Naive thymus-derived CD4-positive, alpha-beta T cell (primary cell): ENCODE measurements around the gene PROM1. TPM values are rescaled to one million over a fixed set of nuclear protein-coding genes. Genes with fewer than 3 reads are reported as not detected.

Experiments used
- ATAC-seq: fragments of 150-1000 bp; cut with Tn5 transposase; 2 replicates; pipeline ENCODE4 v1.10.0; 2021; ENCODE audit warnings: mild to moderate bottlenecking, moderate library complexity
- CTCF ChIA-PET: fragments of 350-600 bp; sonication (Branson Sonifier 250); formaldehyde crosslinking; loops from one replicate; lab custom pipeline; 2021; ENCODE audit warnings: antibody characterized with exemption; lab: Charles Lee
- POLR2A ChIA-PET: fragments of 350-600 bp; sonication (Branson Sonifier 250); formaldehyde crosslinking; loops from one replicate; lab custom pipeline; 2021; ENCODE audit warnings: antibody characterized with exemption, inconsistent platforms; lab: Charles Lee
- DNase-seq, 9 donors: peaks; one replicate each; pipeline versions ENCODE4 v3.0.0 to v3.0.0-alpha.2; 2020 to 2022; ENCODE audit warnings: mixed read lengths in 1 of 9
- H3K27ac ChIP-seq: one replicate; pipeline ENCODE4 v1.7.0; 2013; ENCODE audit warnings: mild to moderate bottlenecking, low read depth, low read length, moderate library complexity
- H3K27me3 ChIP-seq, 2 donors: one replicate each; pipeline ENCODE4 v1.7.0; 2013; ENCODE audit warnings: low read length in 2 of 2, mild to moderate bottlenecking in 2 of 2, moderate library complexity in 2 of 2; ENCODE audit not compliant: control insufficient read depth in 2 of 2, insufficient read depth in 2 of 2
- H3K36me3 ChIP-seq, 3 experiments: 1 replicate in 2 of 3; 2 replicates in 1 of 3; pipeline ENCODE4 v1.7.0; 2013; ENCODE audit warnings: low read length in 3 of 3, mild to moderate bottlenecking in 3 of 3, moderate library complexity in 1 of 3; ENCODE audit not compliant: insufficient read depth in 3 of 3, control insufficient read depth in 2 of 3
- H3K4me1 ChIP-seq, 2 donors: one replicate each; pipeline ENCODE4 v1.7.0; 2013; ENCODE audit warnings: low read length in 2 of 2, mild to moderate bottlenecking in 2 of 2, moderate library complexity in 1 of 2; ENCODE audit not compliant: control insufficient read depth in 2 of 2, insufficient read depth in 2 of 2
- H3K4me3 ChIP-seq: 2 replicates; pipeline ENCODE4 v1.7.0; 2013; ENCODE audit warnings: mild to moderate bottlenecking, low read length
- H3K9me3 ChIP-seq, 3 experiments: 1 replicate in 2 of 3; 2 replicates in 1 of 3; pipeline ENCODE4 v1.7.0; 2013; ENCODE audit warnings: low read length in 3 of 3; ENCODE audit not compliant: control insufficient read depth in 2 of 3
- H3K27ac Mint-ChIP-seq, 9 donors: one replicate each; pipeline ENCODE4 v1.8.0; 2020 to 2022; ENCODE audit warnings: mixed read lengths in 9 of 9, mild to moderate bottlenecking in 8 of 9, moderate library complexity in 5 of 9, inconsistent platforms in 2 of 9
- H3K27me3 Mint-ChIP-seq, 5 donors: one replicate each; pipeline ENCODE4 v1.8.0; 2021 to 2022; ENCODE audit warnings: mixed read lengths in 5 of 5, mild to moderate bottlenecking in 1 of 5
- H3K36me3 Mint-ChIP-seq, 5 donors: one replicate each; pipeline ENCODE4 v1.8.0; 2020 to 2022; ENCODE audit warnings: mixed read lengths in 5 of 5, mild to moderate bottlenecking in 3 of 5, inconsistent platforms in 1 of 5
- H3K4me1 Mint-ChIP-seq, 7 donors: one replicate each; pipeline ENCODE4 v1.8.0; 2020 to 2022; ENCODE audit warnings: mixed read lengths in 7 of 7, mild to moderate bottlenecking in 3 of 7, inconsistent platforms in 1 of 7
- H3K4me3 Mint-ChIP-seq, 10 donors: one replicate each; pipeline ENCODE4 v1.8.0; 2020 to 2022; ENCODE audit warnings: mild to moderate bottlenecking in 10 of 10, mixed read lengths in 10 of 10, moderate library complexity in 6 of 10, inconsistent platforms in 2 of 10
- H3K9me3 Mint-ChIP-seq, 11 donors: one replicate each; pipeline ENCODE4 v1.8.0; 2020 to 2022; ENCODE audit warnings: mixed read lengths in 11 of 11, mild to moderate bottlenecking in 4 of 11, inconsistent platforms in 1 of 11, moderate library complexity in 1 of 11
- intact Hi-C, 2 donors: fragments of 100-400 bp; cut with micrococcal nuclease; formaldehyde crosslinking; loops; one replicate each; pipeline ENCODE4 v1.15.1; 2023
- polyA plus RNA-seq, 2 donors: library from polyadenylated mRNA; unstranded; fragments of 300-500 nt; fragmentation: Illumina TruSeq; gene quantifications; one replicate each; pipeline ENCODE4 v1.2.3, GENCODE V29; 2021
- total RNA-seq, 6 experiments: library from RNA in 5 of 6; stranded (reverse) in 5 of 6; gene quantifications; 1 replicate in 5 of 6; 2 replicates in 1 of 6; pipeline ENCODE4 v1.2.3 and lab custom pipeline; 2021 to 2026

The PROM1 gene
- total and polyA plus RNA-seq, 7 experiments from 2014 or later = 0.13 to 2.6 TPM; not detected in 5

DNA sequence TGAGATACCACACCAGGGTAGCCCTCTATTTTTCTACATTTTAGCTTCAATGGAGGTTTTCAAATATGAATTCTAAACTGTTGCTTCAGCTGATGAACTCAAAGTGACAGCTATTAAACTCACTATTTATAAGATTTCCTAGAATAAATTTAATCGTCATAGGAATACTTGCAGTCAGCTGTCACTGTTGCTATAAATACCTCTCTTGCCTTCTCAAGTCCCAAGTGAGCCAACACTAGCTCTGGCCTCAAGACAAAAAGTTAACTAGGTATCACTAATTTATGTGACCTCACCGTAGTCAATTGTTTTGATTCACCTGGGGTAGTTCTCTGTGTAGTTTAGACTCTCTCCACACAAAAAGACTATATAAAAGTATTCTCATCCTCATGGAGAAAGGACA lies 34.3 kb upstream of the PROM1 start:
- Mint-ChIP-seq H3K4me1 (peaks cover 6 to 30% (median 21%) of the 10 kb centered on the region in 7 donors), H3K4me3 (no peak overlapping the region), H3K27me3 (peaks cover 0 to 20% (median 3%) of the 10 kb centered on the region in 5 donors), H3K27ac (no peak overlapping the region), H3K36me3 (peaks cover 0 to 3% (median 0%) of the 10 kb centered on the region in 5 donors), H3K9me3 (peaks cover 0 to 11% (median 0%) of the 10 kb centered on the region in 11 donors)
- Histone ChIP-seq H3K27ac (no peak overlapping the region), H3K4me1 (peaks cover 0 to 13% of the 10 kb centered on the region in 2 donors), H3K9me3 (no peaks in the 10 kb centered on the region), H3K4me3 (no peak overlapping the region), H3K36me3 (no peaks in the 10 kb centered on the region), H3K27me3 (peaks cover 0 to 3% of the 10 kb centered on the region in 2 donors)
- intact Hi-C loops = no loop called here
- ATAC-seq (no peak), DNase-seq (no peak)
- POLR2A ChIA-PET = no interaction called here
- CTCF ChIA-PET = interaction anchor here (1.2 kb wide), 1 partner anchor 92 kb away, joined by 3 read pairs; no protein-coding TSS in a partner anchor

- intact Hi-C loops = no loop called here
- ATAC-seq = no peak
- Mint-ChIP-seq H3K27me3 (peaks cover 0 to 25% (median 4%) of the 10 kb centered on the region in 5 donors), H3K4me1 (peaks cover 0 to 20% (median 16%) of the 10 kb centered on the region in 7 donors), H3K9me3 (peaks cover 0 to 10% (median 0%) of the 10 kb centered on the region in 11 donors), H3K36me3 (peaks cover 0 to 3% (median 0%) of the 10 kb centered on the region in 5 donors), H3K4me3 (no peak overlapping the region), H3K27ac (no peak overlapping the region)
- H3K27me3 ChIP-seq = peaks cover 0 to 3% of the 10 kb centered on the region in 2 donors
- H3K4me3 ChIP-seq = no peak overlapping the region
- POLR2A ChIA-PET = no interaction called here
- H3K36me3 ChIP-seq = no peaks in the 10 kb centered on the region
- CTCF ChIA-PET = no interaction called here
- H3K9me3 ChIP-seq = no peaks in the 10 kb centered on the region
- H3K4me1 ChIP-seq = peaks cover 0 to 3% of the 10 kb centered on the region in 2 donors
- H3K27ac ChIP-seq = no peak overlapping the region
- no peak for DNase-seq
These were observed 33.3 kb upstream of the PROM1 start for GRCh38 chr4:16117164-16117563.

DNA sequence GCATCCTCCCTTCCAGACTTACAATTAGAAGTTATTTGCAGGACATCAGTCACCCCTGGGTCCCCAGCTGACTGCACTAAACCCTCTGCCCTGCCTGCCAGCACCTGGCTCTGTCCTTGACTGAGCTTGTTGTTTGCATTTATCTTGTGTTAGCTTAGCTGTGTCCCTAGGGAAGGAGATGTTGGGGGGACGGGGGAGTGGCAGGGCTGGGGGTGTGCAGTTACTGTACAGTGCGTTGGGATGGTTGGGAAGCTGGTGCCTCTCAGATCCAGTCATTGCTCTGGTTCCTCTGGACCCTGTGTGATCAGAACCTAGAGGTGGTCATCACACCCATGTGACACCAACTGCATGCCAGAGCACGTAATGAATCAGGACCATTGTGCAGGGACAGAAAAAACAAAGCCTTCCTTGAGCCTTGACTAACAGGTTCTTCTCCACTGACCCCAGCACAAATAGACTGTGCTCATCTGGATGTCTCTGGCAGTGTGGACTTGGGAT lies 32.7 kb upstream of the PROM1 start:
- ATAC-seq = no peak
- DNase-seq = no peak
- Mint-ChIP-seq H3K4me1 (peaks cover 0 to 14% (median 10%) of the 10 kb centered on the region in 7 donors), H3K4me3 (no peak overlapping the region), H3K27me3 (peaks cover 0 to 32% (median 4%) of the 10 kb centered on the region in 5 donors), H3K36me3 (peaks cover 0 to 3% (median 0%) of the 10 kb centered on the region in 5 donors), H3K27ac (no peak overlapping the region), H3K9me3 (peaks cover 0 to 7% (median 0%) of the 10 kb centered on the region in 11 donors)
- H3K27me3 ChIP-seq = peaks cover 0 to 3% of the 10 kb centered on the region in 2 donors
- no peak overlapping the region for H3K4me3 ChIP-seq
- no peak overlapping the region for H3K27ac ChIP-seq
- no peaks in the 10 kb centered on the region for H3K4me1 ChIP-seq
- H3K9me3 ChIP-seq = no peaks in the 10 kb centered on the region
- ChIA-PET CTCF (no interaction called here), POLR2A (interaction anchor here (0.9 kb wide), 1 partner anchor 98 kb away, joined by 3 read pairs; no protein-coding TSS in a partner anchor)
- intact Hi-C loops = no loop called here
- H3K36me3 ChIP-seq = no peaks in the 10 kb centered on the region

DNA sequence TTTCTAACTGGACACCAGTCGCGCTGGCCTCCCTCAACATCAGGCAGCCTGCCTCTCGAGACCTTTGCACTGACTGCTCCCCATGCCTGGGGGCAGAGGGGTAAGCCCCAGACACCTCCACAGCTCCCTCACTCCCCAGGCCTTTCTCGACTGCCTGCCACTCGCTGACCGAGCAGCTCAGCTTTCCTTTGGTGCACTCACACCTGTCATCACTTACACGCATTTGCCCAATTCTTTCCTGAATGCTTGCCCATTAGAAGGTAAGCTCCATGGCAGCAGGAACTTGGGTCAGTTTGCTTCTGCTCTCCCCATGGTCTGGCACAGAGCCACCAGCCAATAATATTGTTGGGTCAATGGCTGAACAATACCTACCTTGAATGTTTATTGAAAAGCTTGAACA lies 32.2 kb upstream of the PROM1 start:
- peaks cover 0 to 7% (median 0%) of the 10 kb centered on the region in 11 donors for H3K9me3 Mint-ChIP-seq
- peaks cover 0 to 3% (median 0%) of the 10 kb centered on the region in 5 donors for H3K36me3 Mint-ChIP-seq

DNA sequence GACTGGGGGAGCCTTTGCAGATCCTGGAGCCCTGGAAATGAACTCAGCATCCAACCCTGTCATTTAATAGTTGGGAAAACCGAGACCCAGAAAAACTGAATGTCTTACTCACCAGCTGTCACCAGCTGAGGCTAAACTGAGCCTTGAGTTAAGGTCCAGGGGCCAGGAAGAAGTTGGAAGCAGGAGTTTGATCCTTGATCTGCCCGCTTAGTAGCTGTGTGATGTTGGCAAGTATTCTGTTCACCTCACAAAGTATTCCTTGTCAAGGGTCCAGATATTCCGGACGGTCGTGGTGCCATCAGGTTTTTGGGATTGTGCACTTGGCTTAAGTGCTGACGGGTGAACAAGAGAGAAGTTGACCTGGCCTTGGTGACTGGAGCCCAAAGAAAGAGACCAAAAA lies 30.7 kb upstream of the PROM1 start:
- no peaks in the 10 kb centered on the region for H3K9me3 ChIP-seq
- H3K4me3 ChIP-seq = no peak overlapping the region
- Mint-ChIP-seq H3K4me1 (peaks cover 0 to 1% (median 0%) of the 10 kb centered on the region in 7 donors), H3K27ac (no peak overlapping the region), H3K9me3 (peaks cover 0 to 2% (median 0%) of the 10 kb centered on the region in 11 donors), H3K27me3 (peaks cover 0 to 41% (median 4%) of the 10 kb centered on the region in 5 donors), H3K36me3 (peaks cover 0 to 3% (median 0%) of the 10 kb centered on the region in 5 donors), H3K4me3 (no peak overlapping the region)
- CTCF ChIA-PET = no interaction called here
- H3K27ac ChIP-seq = no peak overlapping the region
- no peak for DNase-seq
- H3K27me3 ChIP-seq = peaks cover 0 to 2% of the 10 kb centered on the region in 2 donors
- H3K36me3 ChIP-seq = no peaks in the 10 kb centered on the region
- POLR2A ChIA-PET = no interaction called here
- ATAC-seq = no peak
- no peaks in the 10 kb centered on the region for H3K4me1 ChIP-seq
- intact Hi-C loops = no loop called here

More for the DNA sequence above, 32.2 kb upstream of the PROM1 start:
- peaks cover 0 to 3% of the 10 kb centered on the region in 2 donors for H3K27me3 ChIP-seq
- H3K4me3 ChIP-seq = no peak overlapping the region
- no peaks in the 10 kb centered on the region for H3K36me3 ChIP-seq
- ChIA-PET POLR2A (interaction anchor here (0.9 kb wide), 1 partner anchor 98 kb away, joined by 3 read pairs; no protein-coding TSS in a partner anchor), CTCF (no interaction called here)
- H3K27ac ChIP-seq = no peak overlapping the region
- no peaks in the 10 kb centered on the region for H3K4me1 ChIP-seq
- no peaks in the 10 kb centered on the region for H3K9me3 ChIP-seq
- Mint-ChIP-seq H3K27ac (no peak overlapping the region), H3K4me1 (peaks cover 0 to 9% (median 5%) of the 10 kb centered on the region in 7 donors), H3K27me3 (peaks cover 0 to 35% (median 4%) of the 10 kb centered on the region in 5 donors), H3K4me3 (no peak overlapping the region)
- DNase-seq (no peak), ATAC-seq (no peak)
- intact Hi-C loops = no loop called here

DNA sequence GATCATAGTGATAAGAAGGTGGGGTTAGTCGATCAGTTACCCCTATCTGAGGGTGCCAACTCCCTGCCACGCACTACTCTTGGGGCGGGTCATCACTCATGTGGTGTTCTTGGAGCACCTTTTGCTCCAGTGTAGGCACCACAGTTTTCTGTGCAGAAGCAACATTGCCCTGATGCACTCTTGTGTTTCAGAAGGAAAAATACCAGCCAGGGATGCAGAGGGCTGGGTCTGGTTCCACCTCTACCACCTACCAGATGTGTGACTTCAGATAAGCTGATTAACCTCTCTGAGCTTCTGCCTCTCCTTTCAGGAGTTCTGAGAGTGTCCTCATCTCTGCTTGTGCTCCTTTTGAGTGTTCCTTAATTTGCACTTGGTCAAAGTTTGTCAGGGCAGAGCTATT lies 29.9 kb upstream of the PROM1 start:
- H3K27me3 Mint-ChIP-seq = peaks cover 0 to 41% (median 4%) of the 10 kb centered on the region in 5 donors
- H3K4me1 ChIP-seq = no peaks in the 10 kb centered on the region
- H3K4me1 Mint-ChIP-seq = peaks cover 0 to 1% (median 0%) of the 10 kb centered on the region in 7 donors
- H3K36me3 ChIP-seq = no peaks in the 10 kb centered on the region
- POLR2A ChIA-PET = no interaction called here
- H3K9me3 Mint-ChIP-seq = peaks cover 0 to 2% (median 0%) of the 10 kb centered on the region in 11 donors
- no peak for ATAC-seq
- H3K27me3 ChIP-seq = no peaks in the 10 kb centered on the region
- CTCF ChIA-PET = no interaction called here
- H3K4me3 ChIP-seq = no peak overlapping the region
- no peak overlapping the region for H3K27ac Mint-ChIP-seq
- intact Hi-C loops = no loop called here
- DNase-seq = no peak
- H3K4me3 Mint-ChIP-seq = no peak overlapping the region
- H3K36me3 Mint-ChIP-seq = peaks cover 0 to 3% (median 0%) of the 10 kb centered on the region in 5 donors
- no peaks in the 10 kb centered on the region for H3K9me3 ChIP-seq
- H3K27ac ChIP-seq = no peak overlapping the region
